Measurements from ENCODE around the gene PRXL2A. TPM values are rescaled to one million over a fixed set of nuclear protein-coding genes. Genes with fewer than 3 reads are reported as not detected.
A peak's percentile ranks its signal among the peaks of the same experiment; 100 is the strongest.

The PRXL2A gene
- total and polyA plus RNA-seq, 2 experiments from 2014 or later: 31.8 to 51.7 TPM

DNA sequence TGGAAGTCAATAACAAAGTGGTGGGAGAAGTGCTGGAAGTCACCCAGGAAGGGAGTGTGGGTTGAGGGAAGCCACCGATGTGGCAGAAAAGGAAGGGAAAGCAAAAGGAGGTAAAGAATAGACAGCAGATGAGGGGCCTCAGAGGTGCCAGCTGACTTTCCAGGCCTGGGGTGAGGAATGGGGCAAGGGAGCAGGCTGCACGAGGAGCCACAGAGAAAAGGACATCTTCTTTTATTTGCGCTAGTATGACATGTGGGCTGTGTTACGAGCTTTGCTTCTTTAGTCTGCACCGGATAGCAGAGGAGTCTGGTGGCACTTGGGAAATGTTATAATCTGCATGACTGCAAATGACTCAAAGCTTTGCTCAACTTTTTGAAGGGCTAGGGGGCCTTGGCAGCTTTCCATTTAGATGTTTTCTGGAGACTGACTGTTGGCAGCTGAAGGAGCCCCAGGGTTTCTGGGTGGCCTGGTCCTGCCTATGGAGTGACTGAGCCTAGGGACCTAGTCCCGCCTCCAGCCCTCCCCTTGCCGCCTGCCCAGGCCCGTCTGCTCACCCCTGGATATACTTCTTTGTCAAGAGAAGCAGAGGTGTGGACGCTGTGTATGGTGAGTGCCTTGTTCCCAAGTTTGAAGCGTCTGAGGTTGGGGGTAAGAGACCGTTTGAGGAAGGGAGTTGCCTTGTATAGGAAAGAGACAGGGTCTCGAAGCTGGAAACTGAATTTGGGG, 5.1 kb downstream of the PRXL2A start:
- H3K27me3 ChIP-seq (ENCODE audit: insufficient read depth): peaks cover 31% of the 10 kb centered on the region
- H3K9me3 Mint-ChIP-seq: no peaks in the 10 kb centered on the region
- no peak overlapping the region for H3K27ac Mint-ChIP-seq
- no peak overlapping the region for H2AFZ ChIP-seq
- no peaks in the 10 kb centered on the region for H3K36me3 ChIP-seq (ENCODE audit: insufficient read depth)
- H3K4me3 Mint-ChIP-seq: no peak overlapping the region; the same call in 2 of the 3 replicates
- no peak overlapping the region for H3K4me3 ChIP-seq
- H3K4me2 ChIP-seq: no peak overlapping the region
- peak; percentile 34 for ATAC-seq
- H3K27me3 Mint-ChIP-seq (ENCODE audit: insufficient read depth, low read depth, poor library complexity): peaks cover 12% of the 10 kb centered on the region
- peak; percentile 14 for DNase-seq (ENCODE audit: low spot score)
- H3K79me2 ChIP-seq (replicated peaks; ENCODE audit: insufficient read depth): peaks cover 28% of the 10 kb centered on the region
- peaks cover 45% of the 10 kb centered on the region for H3K4me1 ChIP-seq (ENCODE audit: insufficient read depth)
- TF ChIP-seq POLR2AphosphoS5 (IDR thresholded peaks at IDR 0.05; ENCODE audit: low read depth) (no peak), EZH2 (IDR thresholded peaks at IDR 0.05; ENCODE audit: low read depth, unreplicated experiment) (no peak), NANOG (IDR thresholded peaks at IDR 0.05; ENCODE audit: borderline replicate concordance) (no peak), CREB1 (CRISPR knock-in tag; IDR thresholded peaks at IDR 0.05; ENCODE audit: low read depth) (no peak), STAT1 (IDR thresholded peaks at IDR 0.05; ENCODE audit: unreplicated experiment) (no peak), ZNF114 (CRISPR knock-in tag; IDR thresholded peaks at IDR 0.05) (no peak)
- TF ChIP-seq, protein P1, sequence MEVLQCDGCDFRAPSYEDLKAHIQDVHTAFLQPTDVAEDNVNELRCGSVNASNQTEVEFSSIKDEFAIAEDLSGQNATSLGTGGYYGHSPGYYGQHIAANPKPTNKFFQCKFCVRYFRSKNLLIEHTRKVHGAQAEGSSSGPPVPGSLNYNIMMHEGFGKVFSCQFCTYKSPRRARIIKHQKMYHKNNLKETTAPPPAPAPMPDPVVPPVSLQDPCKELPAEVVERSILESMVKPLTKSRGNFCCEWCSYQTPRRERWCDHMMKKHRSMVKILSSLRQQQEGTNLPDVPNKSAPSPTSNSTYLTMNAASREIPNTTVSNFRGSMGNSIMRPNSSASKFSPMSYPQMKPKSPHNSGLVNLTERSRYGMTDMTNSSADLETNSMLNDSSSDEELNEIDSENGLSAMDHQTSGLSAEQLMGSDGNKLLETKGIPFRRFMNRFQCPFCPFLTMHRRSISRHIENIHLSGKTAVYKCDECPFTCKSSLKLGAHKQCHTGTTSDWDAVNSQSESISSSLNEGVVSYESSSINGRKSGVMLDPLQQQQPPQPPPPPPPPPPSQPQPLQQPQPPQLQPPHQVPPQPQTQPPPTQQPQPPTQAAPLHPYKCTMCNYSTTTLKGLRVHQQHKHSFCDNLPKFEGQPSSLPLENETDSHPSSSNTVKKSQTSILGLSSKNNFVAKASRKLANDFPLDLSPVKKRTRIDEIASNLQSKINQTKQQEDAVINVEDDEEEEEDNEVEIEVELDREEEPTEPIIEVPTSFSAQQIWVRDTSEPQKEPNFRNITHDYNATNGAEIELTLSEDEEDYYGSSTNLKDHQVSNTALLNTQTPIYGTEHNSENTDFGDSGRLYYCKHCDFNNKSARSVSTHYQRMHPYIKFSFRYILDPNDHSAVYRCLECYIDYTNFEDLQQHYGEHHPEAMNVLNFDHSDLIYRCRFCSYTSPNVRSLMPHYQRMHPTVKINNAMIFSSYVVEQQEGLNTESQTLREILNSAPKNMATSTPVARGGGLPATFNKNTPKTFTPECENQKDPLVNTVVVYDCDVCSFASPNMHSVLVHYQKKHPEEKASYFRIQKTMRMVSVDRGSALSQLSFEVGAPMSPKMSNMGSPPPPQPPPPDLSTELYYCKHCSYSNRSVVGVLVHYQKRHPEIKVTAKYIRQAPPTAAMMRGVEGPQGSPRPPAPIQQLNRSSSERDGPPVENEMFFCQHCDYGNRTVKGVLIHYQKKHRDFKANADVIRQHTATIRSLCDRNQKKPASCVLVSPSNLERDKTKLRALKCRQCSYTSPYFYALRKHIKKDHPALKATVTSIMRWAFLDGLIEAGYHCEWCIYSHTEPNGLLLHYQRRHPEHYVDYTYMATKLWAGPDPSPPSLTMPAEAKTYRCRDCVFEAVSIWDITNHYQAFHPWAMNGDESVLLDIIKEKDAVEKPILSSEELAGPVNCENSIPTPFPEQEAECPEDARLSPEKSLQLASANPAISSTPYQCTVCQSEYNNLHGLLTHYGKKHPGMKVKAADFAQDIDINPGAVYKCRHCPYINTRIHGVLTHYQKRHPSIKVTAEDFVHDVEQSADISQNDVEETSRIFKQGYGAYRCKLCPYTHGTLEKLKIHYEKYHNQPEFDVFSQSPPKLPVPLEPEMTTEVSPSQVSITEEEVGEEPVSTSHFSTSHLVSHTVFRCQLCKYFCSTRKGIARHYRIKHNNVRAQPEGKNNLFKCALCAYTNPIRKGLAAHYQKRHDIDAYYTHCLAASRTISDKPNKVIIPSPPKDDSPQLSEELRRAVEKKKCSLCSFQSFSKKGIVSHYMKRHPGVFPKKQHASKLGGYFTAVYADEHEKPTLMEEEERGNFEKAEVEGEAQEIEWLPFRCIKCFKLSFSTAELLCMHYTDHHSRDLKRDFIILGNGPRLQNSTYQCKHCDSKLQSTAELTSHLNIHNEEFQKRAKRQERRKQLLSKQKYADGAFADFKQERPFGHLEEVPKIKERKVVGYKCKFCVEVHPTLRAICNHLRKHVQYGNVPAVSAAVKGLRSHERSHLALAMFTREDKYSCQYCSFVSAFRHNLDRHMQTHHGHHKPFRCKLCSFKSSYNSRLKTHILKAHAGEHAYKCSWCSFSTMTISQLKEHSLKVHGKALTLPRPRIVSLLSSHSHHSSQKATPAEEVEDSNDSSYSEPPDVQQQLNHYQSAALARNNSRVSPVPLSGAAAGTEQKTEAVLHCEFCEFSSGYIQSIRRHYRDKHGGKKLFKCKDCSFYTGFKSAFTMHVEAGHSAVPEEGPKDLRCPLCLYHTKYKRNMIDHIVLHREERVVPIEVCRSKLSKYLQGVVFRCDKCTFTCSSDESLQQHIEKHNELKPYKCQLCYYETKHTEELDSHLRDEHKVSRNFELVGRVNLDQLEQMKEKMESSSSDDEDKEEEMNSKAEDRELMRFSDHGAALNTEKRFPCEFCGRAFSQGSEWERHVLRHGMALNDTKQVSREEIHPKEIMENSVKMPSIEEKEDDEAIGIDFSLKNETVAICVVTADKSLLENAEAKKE (CRISPR knock-in tag; IDR thresholded peaks at IDR 0.05): no peak
- TF ChIP-seq, protein P2, sequence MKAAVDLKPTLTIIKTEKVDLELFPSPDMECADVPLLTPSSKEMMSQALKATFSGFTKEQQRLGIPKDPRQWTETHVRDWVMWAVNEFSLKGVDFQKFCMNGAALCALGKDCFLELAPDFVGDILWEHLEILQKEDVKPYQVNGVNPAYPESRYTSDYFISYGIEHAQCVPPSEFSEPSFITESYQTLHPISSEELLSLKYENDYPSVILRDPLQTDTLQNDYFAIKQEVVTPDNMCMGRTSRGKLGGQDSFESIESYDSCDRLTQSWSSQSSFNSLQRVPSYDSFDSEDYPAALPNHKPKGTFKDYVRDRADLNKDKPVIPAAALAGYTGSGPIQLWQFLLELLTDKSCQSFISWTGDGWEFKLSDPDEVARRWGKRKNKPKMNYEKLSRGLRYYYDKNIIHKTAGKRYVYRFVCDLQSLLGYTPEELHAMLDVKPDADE (IDR thresholded peaks at IDR 0.05): no peak
- TF ChIP-seq, protein P3, sequence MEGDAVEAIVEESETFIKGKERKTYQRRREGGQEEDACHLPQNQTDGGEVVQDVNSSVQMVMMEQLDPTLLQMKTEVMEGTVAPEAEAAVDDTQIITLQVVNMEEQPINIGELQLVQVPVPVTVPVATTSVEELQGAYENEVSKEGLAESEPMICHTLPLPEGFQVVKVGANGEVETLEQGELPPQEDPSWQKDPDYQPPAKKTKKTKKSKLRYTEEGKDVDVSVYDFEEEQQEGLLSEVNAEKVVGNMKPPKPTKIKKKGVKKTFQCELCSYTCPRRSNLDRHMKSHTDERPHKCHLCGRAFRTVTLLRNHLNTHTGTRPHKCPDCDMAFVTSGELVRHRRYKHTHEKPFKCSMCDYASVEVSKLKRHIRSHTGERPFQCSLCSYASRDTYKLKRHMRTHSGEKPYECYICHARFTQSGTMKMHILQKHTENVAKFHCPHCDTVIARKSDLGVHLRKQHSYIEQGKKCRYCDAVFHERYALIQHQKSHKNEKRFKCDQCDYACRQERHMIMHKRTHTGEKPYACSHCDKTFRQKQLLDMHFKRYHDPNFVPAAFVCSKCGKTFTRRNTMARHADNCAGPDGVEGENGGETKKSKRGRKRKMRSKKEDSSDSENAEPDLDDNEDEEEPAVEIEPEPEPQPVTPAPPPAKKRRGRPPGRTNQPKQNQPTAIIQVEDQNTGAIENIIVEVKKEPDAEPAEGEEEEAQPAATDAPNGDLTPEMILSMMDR (conservative IDR thresholded peaks at IDR 0.05; ENCODE audit: low read depth in 2 of 2): no peak
- TF ChIP-seq, protein P4, sequence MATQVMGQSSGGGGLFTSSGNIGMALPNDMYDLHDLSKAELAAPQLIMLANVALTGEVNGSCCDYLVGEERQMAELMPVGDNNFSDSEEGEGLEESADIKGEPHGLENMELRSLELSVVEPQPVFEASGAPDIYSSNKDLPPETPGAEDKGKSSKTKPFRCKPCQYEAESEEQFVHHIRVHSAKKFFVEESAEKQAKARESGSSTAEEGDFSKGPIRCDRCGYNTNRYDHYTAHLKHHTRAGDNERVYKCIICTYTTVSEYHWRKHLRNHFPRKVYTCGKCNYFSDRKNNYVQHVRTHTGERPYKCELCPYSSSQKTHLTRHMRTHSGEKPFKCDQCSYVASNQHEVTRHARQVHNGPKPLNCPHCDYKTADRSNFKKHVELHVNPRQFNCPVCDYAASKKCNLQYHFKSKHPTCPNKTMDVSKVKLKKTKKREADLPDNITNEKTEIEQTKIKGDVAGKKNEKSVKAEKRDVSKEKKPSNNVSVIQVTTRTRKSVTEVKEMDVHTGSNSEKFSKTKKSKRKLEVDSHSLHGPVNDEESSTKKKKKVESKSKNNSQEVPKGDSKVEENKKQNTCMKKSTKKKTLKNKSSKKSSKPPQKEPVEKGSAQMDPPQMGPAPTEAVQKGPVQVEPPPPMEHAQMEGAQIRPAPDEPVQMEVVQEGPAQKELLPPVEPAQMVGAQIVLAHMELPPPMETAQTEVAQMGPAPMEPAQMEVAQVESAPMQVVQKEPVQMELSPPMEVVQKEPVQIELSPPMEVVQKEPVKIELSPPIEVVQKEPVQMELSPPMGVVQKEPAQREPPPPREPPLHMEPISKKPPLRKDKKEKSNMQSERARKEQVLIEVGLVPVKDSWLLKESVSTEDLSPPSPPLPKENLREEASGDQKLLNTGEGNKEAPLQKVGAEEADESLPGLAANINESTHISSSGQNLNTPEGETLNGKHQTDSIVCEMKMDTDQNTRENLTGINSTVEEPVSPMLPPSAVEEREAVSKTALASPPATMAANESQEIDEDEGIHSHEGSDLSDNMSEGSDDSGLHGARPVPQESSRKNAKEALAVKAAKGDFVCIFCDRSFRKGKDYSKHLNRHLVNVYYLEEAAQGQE (IDR thresholded peaks at IDR 0.05; ENCODE audit: unreplicated experiment): no peak
- no peaks in the 10 kb centered on the region for H3F3A ChIP-seq (replicated peaks; ENCODE audit: low read depth)
- H4K20me1 ChIP-seq (replicated peaks; ENCODE audit: insufficient read depth): peaks cover 39% of the 10 kb centered on the region
- H3K36me3 Mint-ChIP-seq (ENCODE audit: low read depth): peaks cover 4% of the 10 kb centered on the region; the same call in 1 of the 3 replicates
- no peak overlapping the region for H3K27ac ChIP-seq (ENCODE audit: low read depth)
- peaks cover 64% of the 10 kb centered on the region for H3K4me1 Mint-ChIP-seq
- no peaks in the 10 kb centered on the region for H3K9me2 ChIP-seq (ENCODE audit: insufficient read depth)

Data from GM23338 (cell line).